GM10847 (cell line): Measurements from ENCODE around the gene AGBL4.

Experiments used
- POLR2A ChIP-seq: IDR thresholded peaks from 2 replicates; pipeline ENCODE4 v1.6.1; 2011; ENCODE audit not compliant: insufficient read length; ENCODE audit errors: extremely low read depth

AGBL4 gene

DNA sequence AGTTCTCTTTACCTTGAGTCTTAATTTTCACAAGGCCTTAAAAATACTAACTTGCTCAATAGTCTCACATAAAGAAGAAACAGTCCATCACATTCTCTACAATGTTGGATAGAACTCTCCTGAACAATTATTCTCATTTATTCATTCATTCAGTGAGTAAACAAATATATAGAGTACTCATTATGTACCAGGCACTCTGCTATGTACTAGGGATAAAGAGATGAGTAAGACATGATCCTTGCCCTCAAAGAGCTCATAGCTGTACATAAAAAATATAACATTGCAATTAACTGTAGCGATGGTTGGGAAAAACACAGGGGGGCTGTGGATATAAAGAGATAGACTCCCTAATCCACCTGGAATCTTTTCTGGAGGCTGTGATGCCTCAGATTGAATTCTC lies 660.1 kb downstream of the AGBL4 start:
- TF ChIP-seq POLR2A: no peak

GRCh38 chr1:49358036-49358435 lies 665.7 kb downstream of the AGBL4 start:
- no peak for TF ChIP-seq POLR2A

GRCh38 chr1:49356594-49356993 lies 667.2 kb downstream of the AGBL4 start:
- no peak for TF ChIP-seq POLR2A

GRCh38 chr1:49351768-49352167 lies 672.0 kb downstream of the AGBL4 start:
- TF ChIP-seq POLR2A: no peak

DNA sequence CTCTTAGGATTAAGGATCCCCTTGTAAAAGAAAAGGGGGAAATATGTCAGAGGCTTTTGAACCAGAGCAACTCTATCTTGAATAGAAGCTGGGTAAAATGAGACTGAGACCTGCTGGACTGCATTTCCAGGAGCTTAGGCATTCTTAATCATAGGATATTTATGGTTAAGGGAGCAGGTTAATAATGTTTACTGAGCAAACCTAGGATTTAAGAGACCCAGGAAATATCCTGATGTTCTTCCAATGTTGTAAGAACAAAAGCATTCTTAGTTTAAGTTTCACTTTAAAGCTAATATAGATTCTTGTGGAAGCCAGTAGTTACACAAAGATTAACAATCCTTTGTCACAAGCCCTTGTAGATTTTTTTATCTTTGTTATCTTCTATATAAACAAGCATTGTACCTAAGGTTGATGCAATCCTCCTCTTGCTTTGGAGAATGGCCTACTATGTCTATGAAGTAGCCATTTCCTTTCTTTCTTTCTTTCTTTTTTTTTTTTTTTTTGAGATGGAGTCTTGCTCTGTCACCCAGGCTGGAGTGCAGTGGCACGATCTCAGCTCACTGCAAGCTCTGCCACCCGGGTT lies 676.9 kb downstream of the AGBL4 start:
- TF ChIP-seq POLR2A: no peak

- no peak for TF ChIP-seq POLR2A
These were observed 683.2 kb downstream of the AGBL4 start for GRCh38 chr1:49340576-49340975.

GRCh38 chr1:49339043-49339442 lies 684.7 kb downstream of the AGBL4 start:
- no peak for TF ChIP-seq POLR2A

GRCh38 chr1:49337251-49337650 lies 686.5 kb downstream of the AGBL4 start:
- TF ChIP-seq POLR2A: no peak

DNA sequence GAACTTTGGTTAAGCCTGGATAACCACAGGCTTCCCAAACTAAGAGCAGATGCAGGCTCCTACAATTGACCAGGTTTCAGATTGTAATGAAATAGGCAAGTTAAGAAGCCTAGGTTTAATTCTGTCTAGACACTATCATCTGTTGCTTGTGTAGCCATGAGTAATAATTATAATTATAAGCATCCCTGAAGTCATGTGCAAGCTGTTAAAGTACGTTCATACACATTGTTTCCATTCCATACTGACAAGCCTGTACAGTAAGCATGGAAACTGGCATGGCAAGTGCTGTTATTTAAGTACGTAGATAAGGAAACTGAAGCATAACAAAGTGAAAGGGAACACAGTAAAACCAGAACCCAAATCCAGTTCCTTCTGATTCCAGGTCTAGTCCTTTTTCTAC lies 689.8 kb downstream of the AGBL4 start:
- TF ChIP-seq POLR2A: no peak

- TF ChIP-seq POLR2A: no peak
These were observed 692.5 kb downstream of the AGBL4 start for GRCh38 chr1:49331066-49331852.

DNA sequence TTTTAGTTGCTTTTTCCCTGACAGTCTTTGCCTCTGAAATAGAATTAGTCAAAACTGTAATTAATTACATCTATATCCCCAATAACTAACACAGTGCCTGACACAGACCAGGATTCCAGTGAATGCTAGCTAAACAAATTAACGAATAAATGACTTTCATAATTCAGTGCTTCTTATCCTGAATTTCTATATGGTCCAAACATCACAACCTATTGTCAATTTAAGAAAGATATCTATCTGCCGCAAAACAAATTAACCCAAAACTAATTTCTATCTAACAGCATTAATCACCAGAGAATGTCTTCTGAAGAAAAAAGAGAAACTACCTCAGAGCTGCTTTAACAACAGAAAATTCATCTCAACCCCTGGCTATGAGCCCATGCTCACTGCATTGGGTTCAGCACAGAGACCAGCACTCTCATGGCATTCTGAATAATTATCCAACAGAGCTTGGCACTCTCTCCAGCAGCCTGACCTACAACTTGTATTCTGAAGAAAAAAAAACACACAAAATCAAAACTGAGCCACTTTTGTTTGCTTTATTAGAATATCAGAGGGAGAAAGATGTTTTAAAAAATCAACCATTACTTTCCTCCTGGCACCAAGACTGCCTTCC lies 699.7 kb downstream of the AGBL4 start:
- TF ChIP-seq POLR2A: no peak

DNA sequence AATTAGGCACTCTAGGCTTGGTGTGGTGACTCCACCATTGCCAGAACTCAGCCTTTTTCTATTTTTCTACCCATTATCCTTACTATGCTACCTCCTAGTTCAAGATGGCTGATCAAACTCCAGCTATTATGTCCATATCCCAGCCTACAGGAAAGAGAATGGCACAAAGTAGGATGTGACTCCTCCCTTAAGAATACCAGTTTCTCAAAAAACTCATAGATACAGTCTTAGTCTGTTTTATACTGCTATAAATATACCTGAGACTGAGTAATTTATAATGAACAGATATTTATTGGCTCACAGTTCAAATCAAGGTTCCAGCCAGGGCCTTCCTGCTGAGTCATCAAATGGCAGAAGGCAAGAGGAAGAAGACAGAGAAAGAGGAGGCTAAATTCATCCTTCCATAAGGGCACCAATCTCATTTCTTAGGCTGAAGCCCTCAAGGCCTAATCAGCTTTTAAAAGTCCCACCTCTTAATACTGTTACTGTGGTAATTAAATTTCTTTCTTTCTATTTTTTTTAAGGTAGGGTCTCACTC lies 704.3 kb downstream of the AGBL4 start:
- TF ChIP-seq POLR2A: no peak

DNA sequence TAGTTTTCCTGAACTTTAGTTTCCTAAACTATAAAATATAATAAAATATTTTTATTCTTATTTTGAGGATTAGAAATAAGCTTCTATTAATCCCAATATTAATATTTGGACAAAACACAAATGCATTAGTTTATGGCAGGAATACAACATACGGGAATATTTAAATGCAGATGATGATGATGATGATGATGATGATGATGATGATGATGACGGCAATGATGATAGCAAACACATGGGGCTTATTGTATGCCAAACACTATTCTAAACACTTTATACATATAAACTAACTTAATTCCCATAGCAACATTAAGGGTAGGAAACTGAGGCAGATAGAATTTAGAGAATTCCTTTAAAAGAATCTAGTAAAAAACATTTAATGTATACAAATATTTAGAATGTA lies 705.5 kb downstream of the AGBL4 start:
- no peak for TF ChIP-seq POLR2A

DNA sequence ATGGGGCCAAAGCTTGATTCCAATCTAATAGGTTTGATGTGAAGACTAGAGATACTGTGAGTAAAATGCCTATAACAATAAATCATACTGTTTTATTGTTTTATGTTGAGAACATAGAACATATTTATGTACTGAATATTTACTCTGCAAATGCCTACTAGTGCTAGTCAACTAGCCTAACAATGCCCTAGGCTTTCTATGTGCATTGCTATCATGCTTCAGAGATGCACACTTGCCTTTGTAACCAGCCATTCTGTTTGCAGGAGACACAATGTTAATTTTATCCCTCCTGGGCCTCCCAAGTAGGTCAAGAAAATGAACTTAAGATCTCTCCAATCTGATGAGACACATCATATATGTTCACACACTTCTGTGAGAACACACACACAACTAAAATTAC lies 716.3 kb downstream of the AGBL4 start:
- TF ChIP-seq POLR2A: no peak

DNA sequence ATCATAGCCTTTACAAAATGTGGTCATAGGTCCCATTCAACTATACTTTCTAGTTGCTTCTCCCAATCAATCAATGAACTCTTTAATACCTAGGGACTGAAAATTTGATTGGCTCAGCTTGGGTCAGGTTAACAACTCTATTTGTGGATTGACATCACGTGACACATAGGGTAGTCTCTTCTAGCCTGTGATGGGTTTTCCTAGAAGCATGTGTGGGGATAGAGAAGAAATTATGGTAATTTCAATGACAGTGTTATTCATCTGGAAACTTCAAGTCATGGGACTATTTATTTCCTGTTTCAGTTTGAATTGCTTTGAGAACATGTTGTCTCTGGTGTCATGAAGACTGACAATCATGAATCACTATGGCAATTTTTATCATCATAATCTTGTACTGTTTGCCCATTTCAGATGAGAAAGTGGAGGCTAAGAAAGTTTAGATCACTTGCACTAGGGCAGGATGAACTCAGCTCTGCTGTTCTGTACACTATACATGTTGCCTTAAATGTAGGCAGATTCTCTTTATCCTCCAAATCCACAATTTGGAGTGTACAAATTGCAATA lies 717.2 kb downstream of the AGBL4 start:
- TF ChIP-seq POLR2A: no peak

GRCh38 chr1:49298304-49298703 lies 725.5 kb downstream of the AGBL4 start:
- no peak for TF ChIP-seq POLR2A
